ENCODE data around the gene CARMIL1.

DNA sequence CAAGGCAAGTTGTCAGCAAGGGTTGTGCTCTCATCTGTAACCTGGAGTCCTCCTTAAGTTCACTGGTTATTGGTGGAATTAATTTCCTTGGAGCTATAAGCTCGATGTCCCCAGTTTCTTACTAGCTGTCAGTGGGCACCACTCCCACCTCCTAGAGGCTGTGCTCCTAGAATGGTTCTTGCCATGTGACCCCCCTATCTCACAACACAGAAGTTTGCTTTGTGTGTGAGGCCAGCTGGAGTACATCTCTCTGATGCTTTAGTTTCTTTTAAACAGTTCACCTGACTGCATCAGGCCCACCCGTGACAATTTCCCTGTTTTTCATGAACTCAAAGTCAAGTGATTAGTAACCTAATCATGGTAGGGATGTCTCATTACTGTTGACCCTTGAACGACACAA, 193.7 kb downstream of the CARMIL1 start:
- TF ChIP-seq, protein P1, sequence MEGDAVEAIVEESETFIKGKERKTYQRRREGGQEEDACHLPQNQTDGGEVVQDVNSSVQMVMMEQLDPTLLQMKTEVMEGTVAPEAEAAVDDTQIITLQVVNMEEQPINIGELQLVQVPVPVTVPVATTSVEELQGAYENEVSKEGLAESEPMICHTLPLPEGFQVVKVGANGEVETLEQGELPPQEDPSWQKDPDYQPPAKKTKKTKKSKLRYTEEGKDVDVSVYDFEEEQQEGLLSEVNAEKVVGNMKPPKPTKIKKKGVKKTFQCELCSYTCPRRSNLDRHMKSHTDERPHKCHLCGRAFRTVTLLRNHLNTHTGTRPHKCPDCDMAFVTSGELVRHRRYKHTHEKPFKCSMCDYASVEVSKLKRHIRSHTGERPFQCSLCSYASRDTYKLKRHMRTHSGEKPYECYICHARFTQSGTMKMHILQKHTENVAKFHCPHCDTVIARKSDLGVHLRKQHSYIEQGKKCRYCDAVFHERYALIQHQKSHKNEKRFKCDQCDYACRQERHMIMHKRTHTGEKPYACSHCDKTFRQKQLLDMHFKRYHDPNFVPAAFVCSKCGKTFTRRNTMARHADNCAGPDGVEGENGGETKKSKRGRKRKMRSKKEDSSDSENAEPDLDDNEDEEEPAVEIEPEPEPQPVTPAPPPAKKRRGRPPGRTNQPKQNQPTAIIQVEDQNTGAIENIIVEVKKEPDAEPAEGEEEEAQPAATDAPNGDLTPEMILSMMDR (IDR thresholded peaks at IDR 0.05) = no peak
- no peak for TF ChIP-seq POLR2A (IDR thresholded peaks at IDR 0.05)
